Measurements from ENCODE around the gene ZRANB1. TPM values are rescaled to one million over a fixed set of nuclear protein-coding genes. Genes with fewer than 3 reads are reported as not detected.
A peak's percentile ranks its signal among the peaks of the same experiment; 100 is the strongest.

The ZRANB1 gene
- total and polyA plus RNA-seq, 2 experiments from 2014 or later: 6.6 to 21.9 TPM

GRCh38 chr10:125011171-125011925, 69.4 kb downstream of the ZRANB1 start:
- Histone ChIP-seq H3K36me3 (ENCODE audit: low read depth) (no peaks in the 10 kb centered on the region), H3F3A (ENCODE audit: insufficient read depth) (no peaks in the 10 kb centered on the region), H3K9ac (no peak overlapping the region), H3K4me3 (no peak overlapping the region), H3K27me3 (replicated peaks; ENCODE audit: insufficient read depth) (no peaks in the 10 kb centered on the region), H4K20me1 (ENCODE audit: insufficient read depth) (no peaks in the 10 kb centered on the region), H3K79me2 (ENCODE audit: insufficient read depth) (peaks cover 96% of the 10 kb centered on the region), H3K27ac (no peak overlapping the region), H3K4me1 (ENCODE audit: insufficient read depth) (peaks cover 13% of the 10 kb centered on the region), H3K9me2 (ENCODE audit: insufficient read depth) (no peaks in the 10 kb centered on the region), H3K9me3 (ENCODE audit: low read depth) (no peaks in the 10 kb centered on the region), H2AFZ (no peak overlapping the region), H3K4me2 (ENCODE audit: unreplicated experiment) (no peak overlapping the region)
- in situ Hi-C loops (cut with MboI): no loop called here
- no peak for TF ChIP-seq EZH2 (IDR thresholded peaks at IDR 0.05; ENCODE audit: insufficient read depth, poor library complexity, severe bottlenecking)
- no peak for TF ChIP-seq EZH2phosphoT487 (IDR thresholded peaks at IDR 0.05; ENCODE audit: insufficient read depth, low read depth)
- WGBS, 2 experiments (ENCODE audit: low coverage in 1 of 2, low lambda C conversion rate in 2 of 2, missing lambda C conversion rate in 2 of 2): 92 to 95% methylated on average over 16 of the region's 16 CpGs
- DNase-seq: no peak

DNA sequence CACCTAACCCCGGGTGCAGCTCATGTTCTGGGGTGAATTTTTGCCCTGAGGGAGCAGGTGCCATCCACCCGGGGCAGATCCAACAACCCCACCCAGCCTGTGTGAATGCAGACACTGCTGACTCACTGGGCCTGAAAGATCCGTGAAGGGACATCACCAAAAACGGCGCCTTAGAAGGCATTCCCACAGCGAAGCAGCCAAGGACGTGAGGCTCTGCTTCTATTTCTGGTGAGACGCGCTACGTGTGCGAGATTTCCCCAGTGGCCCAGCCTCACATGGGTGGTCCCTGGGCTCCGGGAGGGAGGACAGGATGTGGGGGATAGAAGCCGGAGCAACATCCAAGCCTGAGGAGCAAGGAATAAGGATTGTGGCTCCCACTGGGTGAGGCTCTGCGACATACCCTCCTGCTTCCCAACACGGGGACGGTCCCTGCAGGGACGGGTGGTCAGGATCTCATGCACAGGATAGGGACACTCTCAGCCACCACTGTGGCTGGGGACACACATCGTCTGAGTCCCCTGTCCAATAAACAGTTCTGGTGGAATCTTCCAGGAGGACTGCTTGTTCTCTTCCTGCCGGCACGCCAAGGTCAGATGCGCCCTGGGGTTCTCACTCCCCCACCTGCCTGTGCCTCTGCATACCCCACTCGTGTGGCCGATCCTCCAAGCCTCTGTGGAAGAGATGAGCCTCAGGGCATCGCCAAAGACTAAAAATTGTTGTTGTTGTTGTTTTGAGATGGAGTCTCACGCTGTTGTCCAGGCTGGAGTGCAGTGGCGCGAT, 70.2 kb downstream of the ZRANB1 start:
- 0 out of 2 replicates have a peak, but pooled peaks cover 4% of the 10 kb centered on the region for H3K36me3 ChIP-seq (ENCODE audit: low read depth)
- no peaks in the 10 kb centered on the region for H3K9me3 ChIP-seq (ENCODE audit: low read depth)
- peaks cover 97% of the 10 kb centered on the region for H3K79me2 ChIP-seq (ENCODE audit: insufficient read depth)
- TF ChIP-seq EZH2 (IDR thresholded peaks at IDR 0.05; ENCODE audit: insufficient read depth, poor library complexity, severe bottlenecking) (no peak), EZH2phosphoT487 (IDR thresholded peaks at IDR 0.05; ENCODE audit: insufficient read depth, low read depth) (no peak)
- no peaks in the 10 kb centered on the region for H3F3A ChIP-seq (ENCODE audit: insufficient read depth)
- H3K4me3 ChIP-seq: no peak overlapping the region
- no peak overlapping the region for H2AFZ ChIP-seq
- no peaks in the 10 kb centered on the region for H4K20me1 ChIP-seq (ENCODE audit: insufficient read depth)
- no peak overlapping the region for H3K9ac ChIP-seq
- in situ Hi-C loops (cut with MboI): no loop called here
- H3K4me2 ChIP-seq (ENCODE audit: unreplicated experiment): no peak overlapping the region
- WGBS, 2 experiments (ENCODE audit: low coverage in 1 of 2, low lambda C conversion rate in 2 of 2, missing lambda C conversion rate in 2 of 2): 77 to 80% methylated on average over 27 of the region's 27 CpGs
- H3K27me3 ChIP-seq (replicated peaks; ENCODE audit: insufficient read depth): no peaks in the 10 kb centered on the region
- H3K4me1 ChIP-seq (ENCODE audit: insufficient read depth): peaks cover 6% of the 10 kb centered on the region
- DNase-seq: peak; percentile 27
- no peak overlapping the region for H3K27ac ChIP-seq
- H3K9me2 ChIP-seq (ENCODE audit: insufficient read depth): no peaks in the 10 kb centered on the region

DNA sequence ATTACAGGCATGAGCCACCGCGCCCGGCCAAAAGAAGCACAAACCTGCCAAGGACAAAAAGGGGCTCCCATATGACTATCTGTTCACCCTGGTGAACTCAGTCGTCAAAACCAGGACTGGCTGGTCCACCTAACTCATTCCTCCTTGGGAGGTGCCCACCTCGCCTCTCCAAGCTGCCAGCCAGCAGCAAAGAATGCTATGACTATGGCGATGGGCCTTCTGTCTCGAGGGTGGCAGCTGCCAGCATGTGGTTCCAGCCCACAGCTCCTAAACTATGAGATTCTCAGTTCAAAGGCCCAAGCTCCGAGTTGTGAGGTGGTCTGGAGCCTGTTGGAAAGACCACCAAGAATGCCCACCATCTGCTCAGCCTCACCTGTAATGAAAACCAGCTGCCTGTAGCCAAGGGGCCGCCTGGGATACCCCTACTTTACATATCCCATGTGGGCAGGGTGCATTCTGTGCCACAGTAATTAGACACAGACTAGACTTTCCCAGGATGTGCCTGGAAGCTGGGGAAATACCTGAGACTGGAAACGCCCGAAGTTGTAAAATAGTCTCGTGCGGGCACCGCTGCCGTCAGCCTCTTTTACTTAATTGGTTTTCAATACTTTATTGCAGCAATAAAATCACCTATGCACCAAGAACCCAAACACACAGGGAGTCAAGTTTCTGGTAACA, 71.1 kb downstream of the ZRANB1 start:
- no peak overlapping the region for H3K9ac ChIP-seq
- in situ Hi-C loops (cut with MboI): no loop called here
- H3K4me3 ChIP-seq: no peak overlapping the region
- H3K4me1 ChIP-seq (ENCODE audit: insufficient read depth): no peaks in the 10 kb centered on the region
- no peak overlapping the region for H3K27ac ChIP-seq
- 90 to 91% methylated on average over 15 of the region's 15 CpGs for WGBS, 2 experiments (ENCODE audit: low coverage in 1 of 2, low lambda C conversion rate in 2 of 2, missing lambda C conversion rate in 2 of 2)
- no peak for TF ChIP-seq EZH2 (IDR thresholded peaks at IDR 0.05; ENCODE audit: insufficient read depth, poor library complexity, severe bottlenecking)
- TF ChIP-seq EZH2phosphoT487 (IDR thresholded peaks at IDR 0.05; ENCODE audit: insufficient read depth, low read depth): no peak
- 0 out of 2 replicates have a peak, but pooled peaks cover 4% of the 10 kb centered on the region for H3K36me3 ChIP-seq (ENCODE audit: low read depth)
- no peaks in the 10 kb centered on the region for H3F3A ChIP-seq (ENCODE audit: insufficient read depth)
- H3K4me2 ChIP-seq (ENCODE audit: unreplicated experiment): no peak overlapping the region
- H4K20me1 ChIP-seq (ENCODE audit: insufficient read depth): no peaks in the 10 kb centered on the region
- no peak overlapping the region for H2AFZ ChIP-seq
- H3K27me3 ChIP-seq (replicated peaks; ENCODE audit: insufficient read depth): no peaks in the 10 kb centered on the region
- H3K9me2 ChIP-seq (ENCODE audit: insufficient read depth): no peaks in the 10 kb centered on the region
- H3K9me3 ChIP-seq (ENCODE audit: low read depth): no peaks in the 10 kb centered on the region
- DNase-seq: no peak
- H3K79me2 ChIP-seq (ENCODE audit: insufficient read depth): peaks cover 99% of the 10 kb centered on the region

GRCh38 chr10:125013529-125013872, 71.6 kb downstream of the ZRANB1 start:
- Histone ChIP-seq H4K20me1 (ENCODE audit: insufficient read depth) (no peaks in the 10 kb centered on the region), H3K27me3 (replicated peaks; ENCODE audit: insufficient read depth) (no peaks in the 10 kb centered on the region), H3K4me3 (no peak overlapping the region), H3F3A (ENCODE audit: insufficient read depth) (no peaks in the 10 kb centered on the region), H3K36me3 (ENCODE audit: low read depth) (0 out of 2 replicates have a peak, but pooled peaks cover 4% of the 10 kb centered on the region), H3K9me2 (ENCODE audit: insufficient read depth) (no peaks in the 10 kb centered on the region), H3K4me2 (ENCODE audit: unreplicated experiment) (no peak overlapping the region), H3K9me3 (ENCODE audit: low read depth) (no peaks in the 10 kb centered on the region), H3K4me1 (ENCODE audit: insufficient read depth) (no peaks in the 10 kb centered on the region), H2AFZ (no peak overlapping the region), H3K79me2 (ENCODE audit: insufficient read depth) (peaks cover 99% of the 10 kb centered on the region), H3K9ac (no peak overlapping the region), H3K27ac (no peak overlapping the region)
- DNase-seq: no peak
- 86 to 89% methylated on average over 7 of the region's 7 CpGs for WGBS, 2 experiments (ENCODE audit: low coverage in 1 of 2, low lambda C conversion rate in 2 of 2, missing lambda C conversion rate in 2 of 2)
- in situ Hi-C loops (cut with MboI): no loop called here
- TF ChIP-seq EZH2 (IDR thresholded peaks at IDR 0.05; ENCODE audit: insufficient read depth, poor library complexity, severe bottlenecking) (no peak), EZH2phosphoT487 (IDR thresholded peaks at IDR 0.05; ENCODE audit: insufficient read depth, low read depth) (no peak)

Data from GM23248 (cell line).